HCT116 (cell line): Measurements from ENCODE around the gene AQP10. TPM values are rescaled to one million over a fixed set of nuclear protein-coding genes. Genes with fewer than 3 reads are reported as not detected.

Source experiments
- ATAC-seq: fragments of 200-7000 bp; cut with Tn5 transposase; 2 replicates; pipeline ENCODE4 v1.9.1; 2020; ENCODE audit warnings: mild to moderate bottlenecking, moderate library complexity
- BruUV-seq: library from RNA; stranded (reverse); fragments of 400-500 nt; replicated peaks from 2 replicates; lab custom pipeline; 2021; lab: Mats Ljungman, UMichigan
- CTCF ChIA-PET: fragments of 300-600 bp; sonication (Branson Sonifier 250); formaldehyde crosslinking; loops from one replicate; lab custom pipeline; 2021; ENCODE audit warnings: antibody characterized with exemption; lab: Charles Lee
- POLR2A ChIA-PET: fragments of 300-600, 350-600 bp; sonication (Branson Sonifier 250); formaldehyde crosslinking; loops from one replicate; lab custom pipeline; 2021; ENCODE audit warnings: antibody characterized with exemption; lab: Charles Lee
- RAD21 ChIA-PET, 2 experiments: fragments of 300-600 bp; sonication (Branson Sonifier 250); formaldehyde crosslinking; loops; one replicate each; lab custom pipeline; 2023; ENCODE audit warnings: low total read pairs in 2 of 2; ENCODE audit not compliant: uncharacterized antibody in 2 of 2, unreplicated experiment in 2 of 2, low non-redundant PET in 1 of 2; lab: Charles Lee
- DNase-seq: peaks from one replicate; pipeline ENCODE4 v3.0.0-alpha.2; 2010; ENCODE audit warnings: low read depth, low spot score
- H2AFZ ChIP-seq: fragments of 200-600 bp; shearing (Covaris generic), sonication (generic); 2 replicates; pipeline ENCODE4 v1.6.1; 2017; ENCODE audit warnings: low read depth, mixed run types, mixed read lengths, antibody characterized with exemption, low read length; ENCODE audit not compliant: poor library complexity, severe bottlenecking
- H3K27ac ChIP-seq: 2 replicates; pipeline ENCODE4 v1.5.1; 2012; ENCODE audit warnings: low read depth, low read length
- H3K27me3 ChIP-seq: fragments of 200-600 bp; sonication (generic); 2 replicates; pipeline ENCODE4 v1.6.1; 2016; ENCODE audit warnings: mixed run types, low read length, mixed read lengths; ENCODE audit not compliant: insufficient read depth
- H3K36me3 ChIP-seq, 2 experiments: fragments of 200-500 bp in 1 of 2; fragments of 200-600 bp in 1 of 2; sonication (Bioruptor generic) in 1 of 2; sonication (generic) in 1 of 2; 2 replicates each; pipeline versions ENCODE4 v1.5.1 to v1.6.1; 2014 to 2016; ENCODE audit warnings: low read length in 2 of 2, inconsistent platforms in 1 of 2, mixed read lengths in 1 of 2, mixed run types in 1 of 2; ENCODE audit not compliant: insufficient read depth in 2 of 2, control insufficient read depth in 1 of 2
- H3K4me1 ChIP-seq, 2 experiments: fragments of 200-600 bp in 1 of 2; sonication (generic) in 1 of 2; 2 replicates each; pipeline versions ENCODE4 v1.5.1 to v1.6.1; 2012 to 2017; ENCODE audit warnings: low read length in 2 of 2, inconsistent platforms in 1 of 2, mild to moderate bottlenecking in 1 of 2, mixed read lengths in 1 of 2, mixed run types in 1 of 2, moderate library complexity in 1 of 2; ENCODE audit not compliant: insufficient read depth in 2 of 2, control insufficient read depth in 1 of 2
- H3K4me2 ChIP-seq: fragments of 200-600 bp; sonication (generic); 2 replicates; pipeline ENCODE4 v1.6.1; 2017; ENCODE audit warnings: mixed run types, low read length, mixed read lengths
- H3K4me3 ChIP-seq, 2 experiments: fragments of 200-600 bp in 1 of 2; sonication (generic) in 1 of 2; replicated peaks in 1 of 2; 2 replicates each; pipeline ENCODE4 v1.5.1; 2011 to 2016; ENCODE audit warnings: low read length in 2 of 2, control low read depth in 1 of 2, low read depth in 1 of 2, mild to moderate bottlenecking in 1 of 2, mixed read lengths in 1 of 2, mixed run types in 1 of 2
- H3K79me2 ChIP-seq: fragments of 200-600 bp; sonication (generic); 2 replicates; pipeline ENCODE4 v1.6.1; 2017; ENCODE audit warnings: mild to moderate bottlenecking, mixed run types, low read length, moderate library complexity, mixed read lengths; ENCODE audit not compliant: insufficient read depth
- H3K9ac ChIP-seq: fragments of 200-600 bp; sonication (generic); 2 replicates; pipeline ENCODE4 v1.6.1; 2016; ENCODE audit warnings: low read length, mixed read lengths
- H3K9me2 ChIP-seq: fragments of 200-600 bp; sonication (generic), shearing (Covaris generic); 2 replicates; pipeline ENCODE4 v1.6.1; 2017; ENCODE audit warnings: mixed run types, mild to moderate bottlenecking, moderate library complexity; ENCODE audit not compliant: insufficient read depth
- H3K9me3 ChIP-seq, 2 experiments: fragments of 200-500 bp in 1 of 2; fragments of 200-600 bp in 1 of 2; sonication (Bioruptor generic) in 1 of 2; sonication (generic) in 1 of 2; 2 replicates each; pipeline ENCODE4 v1.6.1; 2014 to 2017; ENCODE audit warnings: low read length in 2 of 2, mixed read lengths in 2 of 2, inconsistent platforms in 1 of 2, low read depth in 1 of 2, mild to moderate bottlenecking in 1 of 2, mixed run types in 1 of 2, moderate library complexity in 1 of 2; ENCODE audit not compliant: control insufficient read depth in 1 of 2, insufficient read depth in 1 of 2
- H4K20me1 ChIP-seq: fragments of 200-600 bp; sonication (generic), shearing (Covaris generic); 2 replicates; pipeline ENCODE4 v1.6.1; 2017; ENCODE audit warnings: mixed run types, mild to moderate bottlenecking, moderate library complexity; ENCODE audit not compliant: insufficient read depth
- CBX3 ChIP-seq: IDR thresholded peaks from 2 replicates; pipeline ENCODE4 v1.6.1; 2012; ENCODE audit warnings: low read depth
- CEBPB ChIP-seq: IDR thresholded peaks from 2 replicates; pipeline ENCODE4 v1.6.1; 2012; ENCODE audit warnings: low read depth
- ELF1 ChIP-seq: IDR thresholded peaks from 2 replicates; pipeline ENCODE4 v1.6.1; 2012; ENCODE audit warnings: low read depth, borderline replicate concordance
- FOSL1 ChIP-seq: IDR thresholded peaks from 2 replicates; pipeline ENCODE4 v1.6.1; 2012; ENCODE audit warnings: low read depth
- JUND ChIP-seq: IDR thresholded peaks from 2 replicates; pipeline ENCODE4 v1.6.1; 2012
- MAX ChIP-seq: IDR thresholded peaks from 2 replicates; pipeline ENCODE4 v1.6.1; 2012
- POLR2A ChIP-seq: IDR thresholded peaks from 2 replicates; pipeline ENCODE4 v1.7.0; 2011; ENCODE audit warnings: borderline replicate concordance; ENCODE audit not compliant: insufficient read depth, insufficient read length; ENCODE audit errors: extremely low read depth
- POLR2AphosphoS5 ChIP-seq: IDR thresholded peaks from 2 replicates; pipeline ENCODE4 v1.6.1; 2011; ENCODE audit warnings: mild to moderate bottlenecking, low read depth, low read length, moderate library complexity
- SIN3A ChIP-seq: IDR thresholded peaks from 2 replicates; pipeline ENCODE4 v1.6.1; 2012; ENCODE audit warnings: low read depth
- TCF7L2 ChIP-seq: IDR thresholded peaks from 2 replicates; pipeline ENCODE4 v1.7.0; 2011; ENCODE audit warnings: borderline replicate concordance, inconsistent platforms; ENCODE audit not compliant: insufficient read depth, insufficient read length; ENCODE audit errors: extremely low read depth
- ZFX ChIP-seq: fragments of 450-650 bp; IDR thresholded peaks from 2 replicates; pipeline ENCODE4 v1.6.1; 2017
- intact Hi-C: fragments of 100-400 bp; cut with micrococcal nuclease; formaldehyde crosslinking; loops from 2 replicates; pipeline ENCODE4 v1.10.0; 2022
- total RNA-seq: library from RNA; stranded (reverse); gene quantifications from one replicate; pipeline ENCODE4 v1.2.1, GENCODE V29; 2021; ENCODE audit not compliant: unreplicated experiment
- TF ChIP-seq, protein P1 (sequence below), 3 experiments: fragments of 200-600 bp in 1 of 3; sonication (generic) in 1 of 3; IDR thresholded peaks in 2 of 3; conservative IDR thresholded peaks in 1 of 3; 2 replicates each; pipeline ENCODE4 v1.5.1; 2012 to 2017; ENCODE audit warnings: low read depth in 2 of 3, low read length in 2 of 3, antibody characterized with exemption in 1 of 3, borderline replicate concordance in 1 of 3, control low read depth in 1 of 3, mild to moderate bottlenecking in 1 of 3, mixed read lengths in 1 of 3, mixed run types in 1 of 3, moderate library complexity in 1 of 3; ENCODE audit not compliant: insufficient read depth in 1 of 3

AQP10 gene
- total RNA-seq, 1 experiment from 2014 or later, result not detected

- ChIA-PET CTCF (interaction anchor here (0.7 to 1.6 kb wide), 2 partner anchors 11 to 22 kb away, joined by 3 to 4 read pairs; no protein-coding TSS in a partner anchor), RAD21 (no interaction called here), POLR2A (no interaction called here)
- DNase-seq (no peak), ATAC-seq (no peak)
- H3K4me2 ChIP-seq, result no peak overlapping the region
- no peak overlapping the region for H2AFZ ChIP-seq
- H3K36me3 ChIP-seq, result peaks cover 19 to 20% of the 10 kb centered on the region in 2 experiments
- H3K4me1 ChIP-seq, result peaks cover 21 to 25% of the 10 kb centered on the region in 2 experiments
- no peak for TF ChIP-seq CBX3
- TF ChIP-seq TCF7L2, result no peak
- TF ChIP-seq ZFX, result no peak
- TF ChIP-seq POLR2AphosphoS5, result no peak
- TF ChIP-seq POLR2A, result no peak
- no peak for TF ChIP-seq SIN3A
- TF ChIP-seq ELF1, result no peak
- no peak for TF ChIP-seq JUND
- no peak for TF ChIP-seq MAX
- TF ChIP-seq CEBPB, result no peak
- TF ChIP-seq, protein P1, sequence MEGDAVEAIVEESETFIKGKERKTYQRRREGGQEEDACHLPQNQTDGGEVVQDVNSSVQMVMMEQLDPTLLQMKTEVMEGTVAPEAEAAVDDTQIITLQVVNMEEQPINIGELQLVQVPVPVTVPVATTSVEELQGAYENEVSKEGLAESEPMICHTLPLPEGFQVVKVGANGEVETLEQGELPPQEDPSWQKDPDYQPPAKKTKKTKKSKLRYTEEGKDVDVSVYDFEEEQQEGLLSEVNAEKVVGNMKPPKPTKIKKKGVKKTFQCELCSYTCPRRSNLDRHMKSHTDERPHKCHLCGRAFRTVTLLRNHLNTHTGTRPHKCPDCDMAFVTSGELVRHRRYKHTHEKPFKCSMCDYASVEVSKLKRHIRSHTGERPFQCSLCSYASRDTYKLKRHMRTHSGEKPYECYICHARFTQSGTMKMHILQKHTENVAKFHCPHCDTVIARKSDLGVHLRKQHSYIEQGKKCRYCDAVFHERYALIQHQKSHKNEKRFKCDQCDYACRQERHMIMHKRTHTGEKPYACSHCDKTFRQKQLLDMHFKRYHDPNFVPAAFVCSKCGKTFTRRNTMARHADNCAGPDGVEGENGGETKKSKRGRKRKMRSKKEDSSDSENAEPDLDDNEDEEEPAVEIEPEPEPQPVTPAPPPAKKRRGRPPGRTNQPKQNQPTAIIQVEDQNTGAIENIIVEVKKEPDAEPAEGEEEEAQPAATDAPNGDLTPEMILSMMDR (IDR thresholded peaks at IDR 0.05 in 2 of 3, conservative IDR thresholded peaks at IDR 0.05 in 1 of 3; ENCODE audit: borderline replicate concordance in 1 of 3, insufficient read depth in 1 of 3, low read depth in 2 of 3, low read length in 2 of 3), result no peak
- no peak for TF ChIP-seq FOSL1
- no peaks in the 10 kb centered on the region for H3K9me2 ChIP-seq
- no peaks in the 10 kb centered on the region for H4K20me1 ChIP-seq
- H3K9me3 ChIP-seq, result no peaks in the 10 kb centered on the region
- H3K79me2 ChIP-seq, result no peaks in the 10 kb centered on the region
- H3K27me3 ChIP-seq, result no peaks in the 10 kb centered on the region
- no peak overlapping the region for H3K9ac ChIP-seq
- no peak overlapping the region for H3K4me3 ChIP-seq
- H3K27ac ChIP-seq, result no peak overlapping the region
- intact Hi-C loops, result no loop called here
- BruUV-seq, result no TSS peak
These were observed 28.2 kb downstream of the AQP10 start for GRCh38 chr1:154349121-154349520.
